WTC11 (cell line): ENCODE measurements around the gene UGT1A4. TPM values are rescaled to one million over a fixed set of nuclear protein-coding genes. Genes with fewer than 3 reads are reported as not detected.

Experiments used
- ATAC-seq: fragments of 200-7000 bp; cut with Tn5 transposase; 2 replicates; pipeline ENCODE4 v1.10.0; 2021; ENCODE audit warnings: mild to moderate bottlenecking, moderate library complexity
- CTCF ChIA-PET: fragments of 300-600 bp; sonication (Branson Sonifier 250); formaldehyde crosslinking; loops from one replicate; lab custom pipeline; 2021; ENCODE audit warnings: antibody characterized with exemption; lab: Charles Lee
- POLR2A ChIA-PET: fragments of 350-600 bp; sonication (Branson Sonifier 250); formaldehyde crosslinking; loops from one replicate; lab custom pipeline; 2021; ENCODE audit warnings: antibody characterized with exemption; lab: Charles Lee
- DNase-seq: peaks from one replicate; pipeline ENCODE4 v3.0.0; 2021; ENCODE audit warnings: low spot score
- H3K27ac Mint-ChIP-seq: 2 replicates; pipeline ENCODE4 v1.8.0; 2021; ENCODE audit warnings: mixed read lengths
- H3K27me3 Mint-ChIP-seq: 2 replicates; pipeline ENCODE4 v1.8.0; 2021; ENCODE audit warnings: low read depth, mild to moderate bottlenecking, moderate library complexity, mixed read lengths
- H3K36me3 Mint-ChIP-seq: 2 replicates; pipeline ENCODE4 v1.8.0; 2021; ENCODE audit warnings: mixed read lengths
- H3K4me1 Mint-ChIP-seq: 2 replicates; pipeline ENCODE4 v1.8.0; 2022; ENCODE audit warnings: mixed read lengths
- H3K4me3 Mint-ChIP-seq: 2 replicates; pipeline ENCODE4 v1.8.0; 2021; ENCODE audit warnings: mild to moderate bottlenecking, moderate library complexity, mixed read lengths
- H3K9me3 Mint-ChIP-seq: 2 replicates; pipeline ENCODE4 v1.8.0; 2021; ENCODE audit warnings: mixed read lengths
- CBFB ChIP-seq: sonication (generic); formaldehyde crosslinking; IDR thresholded peaks from 2 replicates; pipeline ENCODE4 v1.8.1; 2022; ENCODE audit warnings: mild to moderate bottlenecking, low read depth, missing genetic modification reagents
- ELF4 ChIP-seq: sonication (generic); formaldehyde crosslinking; IDR thresholded peaks from 2 replicates; pipeline ENCODE4 v1.8.1; 2022; ENCODE audit warnings: low read depth, mild to moderate bottlenecking, moderate library complexity, missing genetic modification reagents
- EMX1 ChIP-seq: fragments of 250-450 bp; sonication (Bioruptor Pico); IDR thresholded peaks from 2 replicates; pipeline ENCODE4 v1.8.0; 2021; ENCODE audit warnings: mild to moderate bottlenecking
- FOXK1 ChIP-seq: sonication (generic); formaldehyde crosslinking; IDR thresholded peaks from 2 replicates; pipeline ENCODE4 v1.8.0; 2022; ENCODE audit warnings: mild to moderate bottlenecking, moderate library complexity, missing genetic modification reagents
- JAZF1 ChIP-seq: fragments of 250-450 bp; sonication (Bioruptor Pico); IDR thresholded peaks from 2 replicates; pipeline ENCODE4 v1.9.0; 2021; ENCODE audit warnings: moderate library complexity, mild to moderate bottlenecking, inconsistent platforms
- KAT7 ChIP-seq: sonication (generic); formaldehyde crosslinking; IDR thresholded peaks from 2 replicates; pipeline ENCODE4 v1.8.1; 2023; ENCODE audit warnings: missing genetic modification reagents, mild to moderate bottlenecking, borderline replicate concordance
- NFE2L1 ChIP-seq: sonication (generic); formaldehyde crosslinking; IDR thresholded peaks from 2 replicates; pipeline ENCODE4 v1.8.1; 2023; ENCODE audit warnings: missing genetic modification reagents
- NR2C2 ChIP-seq: sonication (generic); formaldehyde crosslinking; IDR thresholded peaks from 2 replicates; pipeline ENCODE4 v1.8.0; 2022; ENCODE audit warnings: mild to moderate bottlenecking, missing genetic modification reagents
- NR3C1 ChIP-seq: sonication (generic); formaldehyde crosslinking; conservative IDR thresholded peaks from 2 replicates; pipeline ENCODE4 v1.8.1; 2023; ENCODE audit warnings: low read depth, mild to moderate bottlenecking, missing genetic modification reagents
- OVOL2 ChIP-seq: fragments of 250-450 bp; sonication (Bioruptor Pico); IDR thresholded peaks from 2 replicates; pipeline ENCODE4 v1.9.0; 2021; ENCODE audit warnings: mild to moderate bottlenecking, borderline replicate concordance
- RELA ChIP-seq: sonication (generic); formaldehyde crosslinking; IDR thresholded peaks from 2 replicates; pipeline ENCODE4 v1.8.1; 2022; ENCODE audit warnings: missing genetic modification reagents, mild to moderate bottlenecking, borderline replicate concordance
- SMAD4 ChIP-seq: sonication (generic); formaldehyde crosslinking; IDR thresholded peaks from 2 replicates; pipeline ENCODE4 v1.8.0; 2022; ENCODE audit warnings: mild to moderate bottlenecking, missing genetic modification reagents
- TEAD4 ChIP-seq: sonication (generic); formaldehyde crosslinking; IDR thresholded peaks from 2 replicates; pipeline ENCODE4 v1.8.0; 2022; ENCODE audit warnings: mild to moderate bottlenecking, missing genetic modification reagents
- TP53 ChIP-seq: sonication (generic); formaldehyde crosslinking; IDR thresholded peaks from 2 replicates; pipeline ENCODE4 v1.8.1; 2023; ENCODE audit warnings: mild to moderate bottlenecking, missing genetic modification reagents
- ZNF232 ChIP-seq: sonication (generic); formaldehyde crosslinking; IDR thresholded peaks from 2 replicates; pipeline ENCODE4 v1.8.0; 2022; ENCODE audit warnings: mild to moderate bottlenecking, missing genetic modification reagents
- ZNF263 ChIP-seq: sonication (generic); formaldehyde crosslinking; IDR thresholded peaks from 2 replicates; pipeline ENCODE4 v1.8.1; 2022; ENCODE audit warnings: low read depth, mild to moderate bottlenecking, moderate library complexity, missing genetic modification reagents
- ZNF423 ChIP-seq: fragments of 250-450 bp; sonication (Bioruptor Pico); IDR thresholded peaks from 2 replicates; pipeline ENCODE4 v2.1.2; 2022; ENCODE audit warnings: mild to moderate bottlenecking, moderate library complexity
- total RNA-seq: library from RNA; stranded (reverse); gene quantifications from 3 replicates; pipeline ENCODE4 v1.2.3, GENCODE V29; 2021
- TF ChIP-seq, protein P1 (sequence below): fragments of 250-450 bp; sonication (Bioruptor Pico); IDR thresholded peaks from 2 replicates; pipeline ENCODE4 v1.9.0; 2021; ENCODE audit warnings: mild to moderate bottlenecking
- TF ChIP-seq, protein P2 (sequence below): fragments of 250-450 bp; sonication (Bioruptor Pico); IDR thresholded peaks from 2 replicates; pipeline ENCODE4 v1.9.0; 2021; ENCODE audit warnings: moderate library complexity, mild to moderate bottlenecking, inconsistent platforms, borderline replicate concordance
- TF ChIP-seq, protein P3 (sequence below): sonication (generic); formaldehyde crosslinking; IDR thresholded peaks from 2 replicates; pipeline ENCODE4 v1.8.1; 2023; ENCODE audit warnings: mild to moderate bottlenecking, missing genetic modification reagents, moderate library complexity
- TF ChIP-seq, protein P4 (sequence below): sonication (generic); formaldehyde crosslinking; IDR thresholded peaks from 2 replicates; pipeline ENCODE4 v1.8.1; 2023; ENCODE audit warnings: mild to moderate bottlenecking, missing genetic modification reagents, moderate library complexity
- TF ChIP-seq, protein P5 (sequence below): sonication (generic); formaldehyde crosslinking; IDR thresholded peaks from 2 replicates; pipeline ENCODE4 v1.8.1; 2023; ENCODE audit warnings: mild to moderate bottlenecking, missing genetic modification reagents
- TF ChIP-seq, protein P6 (sequence below): sonication (generic); formaldehyde crosslinking; IDR thresholded peaks from 2 replicates; pipeline ENCODE4 v1.8.1; 2022; ENCODE audit warnings: missing genetic modification reagents, borderline replicate concordance
- TF ChIP-seq, protein P7 (sequence below): sonication (generic); formaldehyde crosslinking; IDR thresholded peaks from 2 replicates; pipeline ENCODE4 v1.8.1; 2022; ENCODE audit warnings: mild to moderate bottlenecking, moderate library complexity, missing genetic modification reagents

Gene UGT1A4
- total RNA-seq, 1 experiment from 2014 or later = 0.22 TPM

DNA sequence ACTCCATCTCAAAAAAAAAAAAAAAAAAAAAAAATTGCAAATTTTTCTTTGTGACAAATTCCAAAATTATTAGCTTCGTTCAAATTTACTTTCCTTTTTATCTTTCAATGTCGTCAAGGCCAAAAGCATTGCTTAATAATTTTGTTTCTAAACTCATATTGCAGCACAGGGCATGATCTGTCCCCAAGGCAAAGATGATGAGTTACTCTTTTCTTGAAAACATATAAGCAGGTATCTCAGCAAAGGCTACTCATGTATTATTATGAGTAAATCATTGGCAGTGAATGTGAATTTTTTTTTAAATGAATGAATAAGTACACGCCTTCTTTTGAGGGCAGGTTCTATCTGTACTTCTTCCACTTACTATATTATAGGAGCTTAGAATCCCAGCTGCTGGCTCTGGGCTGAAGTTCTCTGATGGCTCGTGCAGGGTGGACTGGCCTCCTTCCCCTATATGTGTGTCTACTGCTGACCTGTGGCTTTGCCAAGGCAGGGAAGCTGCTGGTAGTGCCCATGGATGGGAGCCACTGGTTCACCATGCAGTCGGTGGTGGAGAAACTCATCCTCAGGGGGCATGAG, 36.9 kb upstream of the UGT1A4 start, which contains the start of gene UGT1A7 (continued):
- TF ChIP-seq NFE2L1 (CRISPR knock-in tag) (no peak), TP53 (no peak), EMX1 (CRISPR knock-in tag) (no peak), SMAD4 (CRISPR knock-in tag) (no peak), RELA (CRISPR knock-in tag) (no peak), OVOL2 (no peak), ZNF232 (CRISPR knock-in tag) (no peak), FOXK1 (CRISPR knock-in tag) (no peak), CBFB (CRISPR knock-in tag) (no peak)
- TF ChIP-seq, protein P1, sequence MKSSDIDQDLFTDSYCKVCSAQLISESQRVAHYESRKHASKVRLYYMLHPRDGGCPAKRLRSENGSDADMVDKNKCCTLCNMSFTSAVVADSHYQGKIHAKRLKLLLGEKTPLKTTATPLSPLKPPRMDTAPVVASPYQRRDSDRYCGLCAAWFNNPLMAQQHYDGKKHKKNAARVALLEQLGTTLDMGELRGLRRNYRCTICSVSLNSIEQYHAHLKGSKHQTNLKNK = no peak

DNA sequence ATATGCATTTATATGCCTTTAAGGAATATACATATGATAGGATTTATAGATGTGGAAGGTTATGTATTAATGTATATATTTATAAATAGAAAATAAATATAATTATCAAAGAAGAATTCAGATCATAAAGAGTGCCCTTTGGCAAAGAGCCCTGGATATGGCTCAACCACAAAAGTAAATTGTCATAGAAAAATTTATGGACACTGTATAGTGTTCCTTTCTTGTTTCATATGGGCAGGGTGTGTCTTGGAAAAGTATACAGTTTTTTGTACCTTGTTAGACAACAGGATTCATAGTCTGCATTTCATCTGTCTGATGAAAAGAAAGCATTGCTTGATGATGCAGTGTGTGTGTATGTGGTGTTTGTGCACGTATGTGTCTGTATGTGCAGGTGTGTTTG, 33.9 kb upstream of the UGT1A4 start:
- no peak for DNase-seq

More for the DNA sequence above, 33.9 kb upstream of the UGT1A4 start:
- Mint-ChIP-seq H3K9me3 (0 out of 2 replicates have a peak, but pooled peaks cover 4% of the 10 kb centered on the region), H3K27ac (no peak overlapping the region), H3K4me3 (no peak overlapping the region), H3K36me3 (no peaks in the 10 kb centered on the region), H3K4me1 (peaks cover 10% of the 10 kb centered on the region; the same call in 1 of the 2 replicates), H3K27me3 (peaks cover 4% of the 10 kb centered on the region; the same call in 1 of the 2 replicates)
- ChIA-PET POLR2A (no interaction called here), CTCF (no interaction called here)
- ATAC-seq = no peak
- TF ChIP-seq, protein P2, sequence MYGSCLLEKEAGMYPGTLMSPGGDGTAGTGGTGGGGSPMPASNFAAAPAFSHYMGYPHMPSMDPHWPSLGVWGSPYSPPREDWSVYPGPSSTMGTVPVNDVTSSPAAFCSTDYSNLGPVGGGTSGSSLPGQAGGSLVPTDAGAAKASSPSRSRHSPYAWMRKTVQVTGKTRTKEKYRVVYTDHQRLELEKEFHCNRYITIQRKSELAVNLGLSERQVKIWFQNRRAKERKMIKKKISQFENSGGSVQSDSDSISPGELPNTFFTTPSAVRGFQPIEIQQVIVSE = no peak
- TF ChIP-seq, protein P3, sequence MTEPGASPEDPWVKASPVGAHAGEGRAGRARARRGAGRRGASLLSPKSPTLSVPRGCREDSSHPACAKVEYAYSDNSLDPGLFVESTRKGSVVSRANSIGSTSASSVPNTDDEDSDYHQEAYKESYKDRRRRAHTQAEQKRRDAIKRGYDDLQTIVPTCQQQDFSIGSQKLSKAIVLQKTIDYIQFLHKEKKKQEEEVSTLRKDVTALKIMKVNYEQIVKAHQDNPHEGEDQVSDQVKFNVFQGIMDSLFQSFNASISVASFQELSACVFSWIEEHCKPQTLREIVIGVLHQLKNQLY = no peak
- no peak for TF ChIP-seq ZNF423
- TF ChIP-seq, protein P4, sequence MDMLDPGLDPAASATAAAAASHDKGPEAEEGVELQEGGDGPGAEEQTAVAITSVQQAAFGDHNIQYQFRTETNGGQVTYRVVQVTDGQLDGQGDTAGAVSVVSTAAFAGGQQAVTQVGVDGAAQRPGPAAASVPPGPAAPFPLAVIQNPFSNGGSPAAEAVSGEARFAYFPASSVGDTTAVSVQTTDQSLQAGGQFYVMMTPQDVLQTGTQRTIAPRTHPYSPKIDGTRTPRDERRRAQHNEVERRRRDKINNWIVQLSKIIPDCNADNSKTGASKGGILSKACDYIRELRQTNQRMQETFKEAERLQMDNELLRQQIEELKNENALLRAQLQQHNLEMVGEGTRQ (CRISPR knock-in tag) = no peak
- TF ChIP-seq ZNF263 (CRISPR knock-in tag) = no peak
- TF ChIP-seq NR3C1 (CRISPR knock-in tag) = no peak
- TF ChIP-seq JAZF1 (CRISPR knock-in tag) = no peak
- TF ChIP-seq, protein P5, sequence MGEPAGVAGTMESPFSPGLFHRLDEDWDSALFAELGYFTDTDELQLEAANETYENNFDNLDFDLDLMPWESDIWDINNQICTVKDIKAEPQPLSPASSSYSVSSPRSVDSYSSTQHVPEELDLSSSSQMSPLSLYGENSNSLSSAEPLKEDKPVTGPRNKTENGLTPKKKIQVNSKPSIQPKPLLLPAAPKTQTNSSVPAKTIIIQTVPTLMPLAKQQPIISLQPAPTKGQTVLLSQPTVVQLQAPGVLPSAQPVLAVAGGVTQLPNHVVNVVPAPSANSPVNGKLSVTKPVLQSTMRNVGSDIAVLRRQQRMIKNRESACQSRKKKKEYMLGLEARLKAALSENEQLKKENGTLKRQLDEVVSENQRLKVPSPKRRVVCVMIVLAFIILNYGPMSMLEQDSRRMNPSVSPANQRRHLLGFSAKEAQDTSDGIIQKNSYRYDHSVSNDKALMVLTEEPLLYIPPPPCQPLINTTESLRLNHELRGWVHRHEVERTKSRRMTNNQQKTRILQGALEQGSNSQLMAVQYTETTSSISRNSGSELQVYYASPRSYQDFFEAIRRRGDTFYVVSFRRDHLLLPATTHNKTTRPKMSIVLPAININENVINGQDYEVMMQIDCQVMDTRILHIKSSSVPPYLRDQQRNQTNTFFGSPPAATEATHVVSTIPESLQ (CRISPR knock-in tag) = no peak
- no peak for TF ChIP-seq NR2C2 (CRISPR knock-in tag)
- TF ChIP-seq ELF4 = no peak
- TF ChIP-seq KAT7 (CRISPR knock-in tag) = no peak
- TF ChIP-seq, protein P6, sequence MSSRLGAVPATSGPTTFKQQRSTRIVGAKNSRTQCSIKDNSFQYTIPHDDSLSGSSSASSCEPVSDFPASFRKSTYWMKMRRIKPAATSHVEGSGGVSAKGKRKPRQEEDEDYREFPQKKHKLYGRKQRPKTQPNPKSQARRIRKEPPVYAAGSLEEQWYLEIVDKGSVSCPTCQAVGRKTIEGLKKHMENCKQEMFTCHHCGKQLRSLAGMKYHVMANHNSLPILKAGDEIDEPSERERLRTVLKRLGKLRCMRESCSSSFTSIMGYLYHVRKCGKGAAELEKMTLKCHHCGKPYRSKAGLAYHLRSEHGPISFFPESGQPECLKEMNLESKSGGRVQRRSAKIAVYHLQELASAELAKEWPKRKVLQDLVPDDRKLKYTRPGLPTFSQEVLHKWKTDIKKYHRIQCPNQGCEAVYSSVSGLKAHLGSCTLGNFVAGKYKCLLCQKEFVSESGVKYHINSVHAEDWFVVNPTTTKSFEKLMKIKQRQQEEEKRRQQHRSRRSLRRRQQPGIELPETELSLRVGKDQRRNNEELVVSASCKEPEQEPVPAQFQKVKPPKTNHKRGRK (CRISPR knock-in tag) = no peak
- TF ChIP-seq TP53 = no peak
- TF ChIP-seq TEAD4 = no peak
- TF ChIP-seq, protein P7, sequence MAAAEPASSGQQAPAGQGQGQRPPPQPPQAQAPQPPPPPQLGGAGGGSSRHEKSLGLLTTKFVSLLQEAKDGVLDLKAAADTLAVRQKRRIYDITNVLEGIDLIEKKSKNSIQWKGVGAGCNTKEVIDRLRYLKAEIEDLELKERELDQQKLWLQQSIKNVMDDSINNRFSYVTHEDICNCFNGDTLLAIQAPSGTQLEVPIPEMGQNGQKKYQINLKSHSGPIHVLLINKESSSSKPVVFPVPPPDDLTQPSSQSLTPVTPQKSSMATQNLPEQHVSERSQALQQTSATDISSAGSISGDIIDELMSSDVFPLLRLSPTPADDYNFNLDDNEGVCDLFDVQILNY = no peak
- TF ChIP-seq, protein P1 = no peak
